ENCODE measurements around the gene NT5C3B.

- TF ChIP-seq, protein P1, sequence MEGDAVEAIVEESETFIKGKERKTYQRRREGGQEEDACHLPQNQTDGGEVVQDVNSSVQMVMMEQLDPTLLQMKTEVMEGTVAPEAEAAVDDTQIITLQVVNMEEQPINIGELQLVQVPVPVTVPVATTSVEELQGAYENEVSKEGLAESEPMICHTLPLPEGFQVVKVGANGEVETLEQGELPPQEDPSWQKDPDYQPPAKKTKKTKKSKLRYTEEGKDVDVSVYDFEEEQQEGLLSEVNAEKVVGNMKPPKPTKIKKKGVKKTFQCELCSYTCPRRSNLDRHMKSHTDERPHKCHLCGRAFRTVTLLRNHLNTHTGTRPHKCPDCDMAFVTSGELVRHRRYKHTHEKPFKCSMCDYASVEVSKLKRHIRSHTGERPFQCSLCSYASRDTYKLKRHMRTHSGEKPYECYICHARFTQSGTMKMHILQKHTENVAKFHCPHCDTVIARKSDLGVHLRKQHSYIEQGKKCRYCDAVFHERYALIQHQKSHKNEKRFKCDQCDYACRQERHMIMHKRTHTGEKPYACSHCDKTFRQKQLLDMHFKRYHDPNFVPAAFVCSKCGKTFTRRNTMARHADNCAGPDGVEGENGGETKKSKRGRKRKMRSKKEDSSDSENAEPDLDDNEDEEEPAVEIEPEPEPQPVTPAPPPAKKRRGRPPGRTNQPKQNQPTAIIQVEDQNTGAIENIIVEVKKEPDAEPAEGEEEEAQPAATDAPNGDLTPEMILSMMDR (IDR thresholded peaks at IDR 0.05; ENCODE audit: insufficient read depth, low read length, poor library complexity, severe bottlenecking) = no peak
- TF ChIP-seq EZH2phosphoT487 (conservative IDR thresholded peaks at IDR 0.05; ENCODE audit: low read length) = no peak
Observed at GRCh38 chr17:41822216-41823140, 13.6 kb downstream of the NT5C3B start.
